Liver (tissue), 9 donors: ENCODE data around the gene FRRS1. TPM values are rescaled to one million over a fixed set of nuclear protein-coding genes. Genes with fewer than 3 reads are reported as not detected.

ENCODE experiments used
- DNase-seq: peaks from one replicate; pipeline ENCODE4 v3.0.0-alpha.2; 2017; ENCODE audit warnings: low spot score
- H3K27ac ChIP-seq, 2 donors: one replicate each; pipeline ENCODE4 v1.7.0; 2013; ENCODE audit warnings: inconsistent platforms in 2 of 2, low read length in 2 of 2, control low read depth in 1 of 2, low read depth in 1 of 2, mild to moderate bottlenecking in 1 of 2
- H3K27me3 ChIP-seq, 4 donors: one replicate each; pipeline versions ENCODE4 v1.6.1 to v1.7.0; 2013; ENCODE audit warnings: low read length in 3 of 4, inconsistent platforms in 1 of 4, mild to moderate bottlenecking in 1 of 4, moderate library complexity in 1 of 4; ENCODE audit not compliant: control insufficient read depth in 4 of 4, insufficient read depth in 4 of 4
- H3K36me3 ChIP-seq, 4 donors: one replicate each; pipeline versions ENCODE4 v1.6.1 to v1.7.0; 2013; ENCODE audit warnings: low read length in 3 of 4, mild to moderate bottlenecking in 3 of 4, low read depth in 1 of 4, moderate library complexity in 1 of 4; ENCODE audit not compliant: control insufficient read depth in 4 of 4, insufficient read depth in 3 of 4
- H3K4me1 ChIP-seq, 4 donors: one replicate each; pipeline versions ENCODE4 v1.6.1 to v1.7.0; 2013; ENCODE audit warnings: low read length in 3 of 4, mild to moderate bottlenecking in 3 of 4, moderate library complexity in 1 of 4; ENCODE audit not compliant: control insufficient read depth in 4 of 4, insufficient read depth in 4 of 4
- H3K4me3 ChIP-seq, 3 donors: one replicate each; pipeline versions ENCODE4 v1.6.1 to v1.7.0; 2013; ENCODE audit warnings: low read length in 3 of 3, control low read depth in 1 of 3, low read depth in 1 of 3, mild to moderate bottlenecking in 1 of 3
- H3K9ac ChIP-seq, 2 donors: one replicate each; pipeline ENCODE4 v1.7.0; 2013; ENCODE audit warnings: low read length in 2 of 2, mild to moderate bottlenecking in 2 of 2, moderate library complexity in 2 of 2, control low read depth in 1 of 2, low read depth in 1 of 2
- H3K9me3 ChIP-seq, 4 donors: one replicate each; pipeline versions ENCODE4 v1.6.1 to v1.7.0; 2013; ENCODE audit warnings: low read length in 3 of 4; ENCODE audit not compliant: control insufficient read depth in 4 of 4
- ATF3 ChIP-seq: IDR thresholded peaks from 2 replicates; pipeline ENCODE4 v1.6.1; 2016; ENCODE audit warnings: antibody characterized with exemption
- CTCF ChIP-seq: fragments of 150-350 bp; IDR thresholded peaks from 2 replicates; pipeline ENCODE4 v1.5.1; 2017; ENCODE audit warnings: improper control_type of control experiment, low read depth, low read length; ENCODE audit not compliant: missing input control
- EGR1 ChIP-seq, 2 donors: IDR thresholded peaks; 2 replicates each; pipeline ENCODE4 v1.6.1; 2016 to 2018; ENCODE audit warnings: antibody characterized with exemption in 2 of 2, low read depth in 2 of 2
- FOXA1 ChIP-seq: IDR thresholded peaks from 2 replicates; pipeline ENCODE4 v1.6.1; 2016; ENCODE audit warnings: antibody characterized with exemption
- FOXA2 ChIP-seq: IDR thresholded peaks from 2 replicates; pipeline ENCODE4 v1.6.1; 2016; ENCODE audit warnings: antibody characterized with exemption
- GABPA ChIP-seq, 2 donors: IDR thresholded peaks in 1 of 2; conservative IDR thresholded peaks in 1 of 2; 2 replicates each; pipeline ENCODE4 v1.6.1; 2016; ENCODE audit warnings: antibody characterized with exemption in 2 of 2, mild to moderate bottlenecking in 1 of 2, moderate library complexity in 1 of 2
- HNF4A ChIP-seq, 2 donors: conservative IDR thresholded peaks; 2 replicates each; pipeline ENCODE4 v1.6.1; 2016; ENCODE audit warnings: antibody characterized with exemption in 2 of 2, mild to moderate bottlenecking in 2 of 2
- HNF4G ChIP-seq: IDR thresholded peaks from 2 replicates; pipeline ENCODE4 v1.6.1; 2016; ENCODE audit warnings: antibody characterized with exemption
- JUND ChIP-seq, 2 donors: IDR thresholded peaks; 2 replicates each; pipeline ENCODE4 v1.6.1; 2016; ENCODE audit warnings: antibody characterized with exemption in 2 of 2
- NR2F2 ChIP-seq: IDR thresholded peaks from 2 replicates; pipeline ENCODE4 v1.6.1; 2016; ENCODE audit warnings: antibody characterized with exemption
- RAD21 ChIP-seq, 2 donors: IDR thresholded peaks; 2 replicates each; pipeline ENCODE4 v1.6.1; 2016; ENCODE audit warnings: antibody characterized with exemption in 2 of 2, mild to moderate bottlenecking in 2 of 2
- REST ChIP-seq: IDR thresholded peaks from 2 replicates; pipeline ENCODE4 v1.6.1; 2016; ENCODE audit warnings: antibody characterized with exemption, mild to moderate bottlenecking
- RXRA ChIP-seq, 2 donors: IDR thresholded peaks; 2 replicates each; pipeline ENCODE4 v1.6.1; 2017 to 2018; ENCODE audit warnings: antibody characterized with exemption in 2 of 2, mild to moderate bottlenecking in 1 of 2
- TAF1 ChIP-seq: conservative IDR thresholded peaks from 2 replicates; pipeline ENCODE4 v1.6.1; 2016; ENCODE audit warnings: antibody characterized with exemption, mild to moderate bottlenecking
- YY1 ChIP-seq: IDR thresholded peaks from 2 replicates; pipeline ENCODE4 v1.6.1; 2016; ENCODE audit warnings: antibody characterized with exemption, mild to moderate bottlenecking
- WGBS: extraction: QIAGEN DNeasy Blood & Tissue Kit; methylation state at CpG from one replicate; pipeline ENCODE4 v1.1.7; 2013; 5-methylcytosine and 5-hydroxymethylcytosine counted together
- polyA plus RNA-seq, 2 donors: library from polyadenylated mRNA; stranded (reverse) in 1 of 2; unstranded in 1 of 2; fragments of 200-250 nt in 1 of 2; fragments of >200 nt in 1 of 2; fragmentation: Nextera tagmentation in 1 of 2; extraction: Ambion mirVana in 1 of 2; gene quantifications; one replicate each; pipeline versions ENCODE4 v1.2.1 to v1.2.3, GENCODE V29; 2013 to 2015
- total RNA-seq, 2 donors: library from RNA; depleted of rRNA; stranded (reverse); fragments of >200 nt; gene quantifications; one replicate each; pipeline ENCODE4 v1.2.3, GENCODE V29; 2014
- TF ChIP-seq, protein P1 (sequence below): IDR thresholded peaks from 2 replicates; pipeline ENCODE4 v1.6.1; 2016; ENCODE audit warnings: antibody characterized with exemption
- TF ChIP-seq, protein P2 (sequence below): IDR thresholded peaks from 2 replicates; pipeline ENCODE4 v1.6.1; 2016; ENCODE audit warnings: antibody characterized with exemption
- donor health status: healthy.
- donor health status: healthy.
- donor health status: healthy.
- donor health status: healthy.
- donor health status: healthy.

Gene FRRS1
- total and polyA plus RNA-seq, 4 donors: 2.7 to 87.4 (median 30.4) TPM

DNA sequence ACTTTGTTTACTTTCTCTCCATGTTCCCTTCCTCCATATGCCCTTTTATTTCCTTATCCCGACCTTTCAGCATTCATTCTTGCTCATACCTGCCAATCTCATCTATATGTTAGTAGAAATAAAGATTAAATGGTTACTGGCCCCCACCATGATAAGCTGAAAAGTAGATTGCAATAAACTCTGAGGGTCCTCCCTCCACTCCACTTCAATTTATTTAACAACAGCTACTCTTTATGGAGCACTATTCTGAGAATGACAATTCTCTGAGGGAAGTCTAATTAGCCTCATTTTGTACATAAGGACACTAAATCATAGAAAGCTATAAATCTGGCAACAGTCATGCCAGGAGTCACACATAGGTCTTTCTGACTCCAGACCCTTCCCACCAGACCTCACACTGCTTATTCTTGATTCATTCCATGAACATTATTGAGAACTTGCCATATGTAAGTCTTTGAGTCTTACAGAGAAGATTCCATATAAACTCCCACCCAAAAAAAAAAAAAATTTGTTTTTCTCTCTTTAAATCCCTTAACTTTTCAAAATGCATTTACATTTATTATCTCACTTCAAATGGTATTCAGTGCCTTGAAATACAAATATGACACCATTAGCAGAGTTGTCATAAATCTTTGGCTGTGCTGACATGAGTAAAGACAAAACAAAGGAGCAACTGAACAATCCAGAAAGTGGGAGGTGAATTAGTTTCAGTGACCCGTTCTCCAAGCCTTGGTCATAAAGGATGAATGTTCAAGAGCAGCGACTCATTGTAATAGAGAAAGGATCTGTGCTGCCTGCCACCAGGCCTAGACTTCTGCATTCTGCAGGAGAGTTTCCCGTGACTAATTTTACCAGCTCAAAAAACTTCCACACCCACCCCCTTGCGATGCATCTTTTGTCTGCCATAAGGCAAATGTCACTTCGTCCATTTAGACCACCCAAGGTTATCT lies 92.0 kb downstream of the FRRS1 start:
- Histone ChIP-seq H3K27me3 (no peaks in the 10 kb centered on the region), H3K27ac (no peak overlapping the region), H3K9ac (no peak overlapping the region), H3K4me3 (no peak overlapping the region), H3K9me3 (no peaks in the 10 kb centered on the region), H3K36me3 (peaks cover 0 to 10% (median 5%) of the 10 kb centered on the region in 4 donors), H3K4me1 (peaks cover 3 to 35% (median 23%) of the 10 kb centered on the region in 4 donors)
- no peak for DNase-seq
- WGBS: 85% methylated on average over 6 of the region's 6 CpGs
- TF ChIP-seq NR2F2 (no peak), REST (no peak), JUND (IDR thresholded peaks at IDR 0.05) (no peak), HNF4A (conservative IDR thresholded peaks at IDR 0.05) (no peak), EGR1 (IDR thresholded peaks at IDR 0.05; ENCODE audit: low read depth in 2 of 2) (no peak), ATF3 (no peak), CTCF (no peak), FOXA2 (no peak), YY1 (no peak), TAF1 (no peak), RAD21 (IDR thresholded peaks at IDR 0.05) (no peak), HNF4G (no peak), RXRA (IDR thresholded peaks at IDR 0.05) (no peak), FOXA1 (no peak), GABPA (IDR thresholded peaks at IDR 0.05 in 1 of 2, conservative IDR thresholded peaks at IDR 0.05 in 1 of 2) (no peak)
- TF ChIP-seq, protein P1, sequence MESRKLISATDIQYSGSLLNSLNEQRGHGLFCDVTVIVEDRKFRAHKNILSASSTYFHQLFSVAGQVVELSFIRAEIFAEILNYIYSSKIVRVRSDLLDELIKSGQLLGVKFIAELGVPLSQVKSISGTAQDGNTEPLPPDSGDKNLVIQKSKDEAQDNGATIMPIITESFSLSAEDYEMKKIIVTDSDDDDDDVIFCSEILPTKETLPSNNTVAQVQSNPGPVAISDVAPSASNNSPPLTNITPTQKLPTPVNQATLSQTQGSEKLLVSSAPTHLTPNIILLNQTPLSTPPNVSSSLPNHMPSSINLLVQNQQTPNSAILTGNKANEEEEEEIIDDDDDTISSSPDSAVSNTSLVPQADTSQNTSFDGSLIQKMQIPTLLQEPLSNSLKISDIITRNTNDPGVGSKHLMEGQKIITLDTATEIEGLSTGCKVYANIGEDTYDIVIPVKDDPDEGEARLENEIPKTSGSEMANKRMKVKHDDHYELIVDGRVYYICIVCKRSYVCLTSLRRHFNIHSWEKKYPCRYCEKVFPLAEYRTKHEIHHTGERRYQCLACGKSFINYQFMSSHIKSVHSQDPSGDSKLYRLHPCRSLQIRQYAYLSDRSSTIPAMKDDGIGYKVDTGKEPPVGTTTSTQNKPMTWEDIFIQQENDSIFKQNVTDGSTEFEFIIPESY: no peak
- TF ChIP-seq, protein P2, sequence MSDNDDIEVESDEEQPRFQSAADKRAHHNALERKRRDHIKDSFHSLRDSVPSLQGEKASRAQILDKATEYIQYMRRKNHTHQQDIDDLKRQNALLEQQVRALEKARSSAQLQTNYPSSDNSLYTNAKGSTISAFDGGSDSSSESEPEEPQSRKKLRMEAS: no peak
